ENCODE measurements around the gene SLC39A10.
"Not testable (repeated sequence)": the region's sequence is repeated elsewhere in the genome, so short reads cannot be mapped to it uniquely, and the experiment has no call there.

Gene SLC39A10

GRCh38 chr2:195674491-195675221, 17.6 kb downstream of the SLC39A10 start:
- DNase-seq (ENCODE audit: low read depth) = no peak

- no peak for DNase-seq (ENCODE audit: low read depth)
Measured at GRCh38 chr2:195675783-195676427, 18.9 kb downstream of the SLC39A10 start.

GRCh38 chr2:195677290-195677689, 20.3 kb downstream of the SLC39A10 start:
- DNase-seq (ENCODE audit: low read depth) = no peak

GRCh38 chr2:195677884-195678283, 20.9 kb downstream of the SLC39A10 start:
- no peak for DNase-seq (ENCODE audit: low read depth)

- DNase-seq (ENCODE audit: low read depth) = no peak
Measured at GRCh38 chr2:195682077-195682476, 25.1 kb downstream of the SLC39A10 start.

- no peak for DNase-seq (ENCODE audit: low read depth)
Measured at GRCh38 chr2:195683174-195683573, 26.1 kb downstream of the SLC39A10 start.

GRCh38 chr2:195686564-195686963, 29.5 kb downstream of the SLC39A10 start:
- no peak for DNase-seq (ENCODE audit: low read depth)

- DNase-seq (ENCODE audit: low read depth) = no peak
Measured at GRCh38 chr2:195687320-195688086, 30.5 kb downstream of the SLC39A10 start.

GRCh38 chr2:195692531-195692930, 35.5 kb downstream of the SLC39A10 start:
- not testable (repeated sequence) for DNase-seq (ENCODE audit: low read depth)

- no peak for DNase-seq (ENCODE audit: low read depth)
Measured at GRCh38 chr2:195694553-195694952, 37.5 kb downstream of the SLC39A10 start.

- no peak for DNase-seq (ENCODE audit: low read depth)
Measured at GRCh38 chr2:195695002-195695631, 38.1 kb downstream of the SLC39A10 start.

- DNase-seq (ENCODE audit: low read depth) = no peak
Measured at GRCh38 chr2:195696012-195696411, 39.0 kb downstream of the SLC39A10 start.

- DNase-seq (ENCODE audit: low read depth) = no peak
Measured at GRCh38 chr2:195697681-195698220, 40.7 kb downstream of the SLC39A10 start.

GRCh38 chr2:195700480-195700879, 43.5 kb downstream of the SLC39A10 start:
- DNase-seq (ENCODE audit: low read depth) = no peak

GRCh38 chr2:195706161-195706900, 49.3 kb downstream of the SLC39A10 start:
- DNase-seq (ENCODE audit: low read depth) = no peak

GRCh38 chr2:195709901-195710806, 53.1 kb downstream of the SLC39A10 start:
- peak; percentile 78 for DNase-seq (ENCODE audit: low read depth)

GRCh38 chr2:195711478-195711877, 54.5 kb downstream of the SLC39A10 start:
- DNase-seq (ENCODE audit: low read depth) = no peak

- no peak for DNase-seq (ENCODE audit: low read depth)
Measured at GRCh38 chr2:195716466-195716865, 59.4 kb downstream of the SLC39A10 start.

- DNase-seq (ENCODE audit: low read depth) = no peak
Measured at GRCh38 chr2:195721042-195721441, 64.0 kb downstream of the SLC39A10 start.

GRCh38 chr2:195722075-195722474, 65.0 kb downstream of the SLC39A10 start:
- no peak for DNase-seq (ENCODE audit: low read depth)
